Fibroblast of peridontal ligament (primary cell): ENCODE data around the gene PHKA2.

Experiments used
- DNase-seq: peaks from one replicate; pipeline ENCODE4 v3.0.0-alpha.2; 2010; ENCODE audit errors: extremely low read depth

PHKA2 gene

DNA sequence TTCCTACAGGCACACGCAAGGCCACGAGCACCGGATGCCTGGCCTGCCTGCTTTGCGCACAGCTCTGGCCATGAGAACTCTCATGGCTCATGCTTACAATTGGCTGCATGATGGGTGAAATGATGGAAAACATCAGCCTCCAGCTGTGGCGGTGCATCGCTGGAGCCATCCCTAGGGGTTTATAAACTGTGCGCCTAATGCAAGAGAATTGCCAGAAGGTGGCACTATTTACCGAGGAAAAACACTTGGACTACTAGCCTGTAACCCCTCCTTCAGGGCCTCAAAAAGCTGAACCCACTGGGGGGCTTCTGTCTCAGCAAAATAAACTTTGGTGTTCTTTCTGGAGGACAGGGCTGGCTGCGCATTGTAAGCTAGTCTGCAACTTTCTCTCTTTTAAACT lies 51.9 kb downstream of the PHKA2 start:
- DNase-seq: peak; percentile 21

- no peak for DNase-seq
Observed at GRCh38 chrX:18929775-18930174, 54.1 kb downstream of the PHKA2 start.

DNA sequence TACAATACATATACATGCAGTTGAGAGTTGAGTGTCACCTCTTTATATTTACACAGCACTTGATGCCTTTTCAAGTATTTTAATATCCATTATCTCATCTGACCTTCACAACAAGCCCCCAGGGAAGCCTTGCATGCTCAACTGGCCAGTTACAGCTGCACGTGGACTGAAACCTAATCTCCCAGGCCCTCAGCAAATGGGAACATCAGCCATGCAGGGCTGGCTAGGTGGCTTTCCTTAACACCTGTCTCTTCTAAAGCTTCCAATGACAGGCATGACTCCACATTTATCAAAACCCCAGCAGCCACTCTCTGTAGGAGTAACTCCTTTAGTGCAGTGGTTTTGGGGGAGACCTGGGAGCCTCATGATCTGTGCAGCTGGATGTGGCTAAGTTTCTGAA lies 56.4 kb downstream of the PHKA2 start:
- no peak for DNase-seq

DNA sequence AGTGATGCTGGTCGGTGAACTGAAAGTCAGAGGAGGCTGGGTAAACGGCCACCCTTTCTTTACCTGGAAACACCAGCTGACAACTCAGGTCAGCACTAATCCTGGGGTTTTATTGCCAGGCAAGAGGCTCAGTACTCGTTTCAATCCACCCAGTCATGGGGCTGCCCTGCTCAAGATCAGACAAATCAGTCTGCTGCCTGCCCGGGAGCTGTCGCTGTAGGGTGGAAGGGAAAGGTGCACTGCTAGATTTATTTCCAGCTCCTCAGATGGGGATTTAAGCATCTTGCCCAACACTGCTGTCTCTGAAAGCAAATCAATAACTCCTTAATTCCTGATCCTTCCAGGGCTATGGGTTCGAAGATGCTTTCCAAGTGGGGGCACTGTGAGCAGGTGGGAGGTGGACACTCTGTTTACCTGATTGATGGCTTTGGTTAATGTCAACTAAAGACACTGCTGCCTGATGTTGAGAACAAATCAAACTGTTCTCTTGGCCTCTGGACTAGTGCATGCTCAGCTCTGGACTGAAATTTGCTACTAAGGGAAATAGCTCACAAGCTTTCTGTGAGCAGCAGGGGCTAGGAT lies 59.3 kb downstream of the PHKA2 start:
- no peak for DNase-seq

GRCh38 chrX:18920566-18920965 lies 63.3 kb downstream of the PHKA2 start:
- DNase-seq: no peak

GRCh38 chrX:18920079-18920478 lies 63.8 kb downstream of the PHKA2 start:
- DNase-seq: no peak

- no peak for DNase-seq
Observed at GRCh38 chrX:18917831-18918230, 66.1 kb downstream of the PHKA2 start.

GRCh38 chrX:18906286-18906685 lies 77.6 kb downstream of the PHKA2 start:
- DNase-seq: no peak

DNA sequence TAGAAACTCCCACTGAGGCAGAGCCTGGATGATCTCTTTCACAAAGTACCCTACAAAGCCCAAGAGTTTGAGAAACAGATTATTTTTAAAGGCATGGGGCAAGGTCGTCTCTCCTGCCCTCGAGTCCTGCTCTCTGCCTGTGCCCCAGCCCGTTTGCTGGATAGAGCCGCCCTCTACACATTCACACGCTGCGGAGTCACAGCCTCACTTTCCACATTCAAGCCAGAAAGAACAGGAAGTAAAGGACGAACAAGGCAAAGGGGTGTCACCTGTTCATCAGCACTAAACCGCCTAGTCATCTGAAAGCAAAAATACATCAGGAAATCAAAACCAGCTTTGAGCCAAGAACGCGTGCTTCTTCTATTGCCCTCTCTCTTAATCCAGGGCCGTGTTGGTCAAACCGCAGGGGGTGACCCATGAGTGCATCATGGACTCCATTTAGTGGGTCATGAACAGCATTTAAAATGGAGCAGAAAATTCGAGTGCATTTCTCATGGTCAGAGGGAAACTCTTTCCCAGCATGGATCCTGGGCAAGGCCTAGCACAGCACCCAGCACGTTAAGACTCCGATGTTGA lies 83.4 kb downstream of the PHKA2 start:
- no peak for DNase-seq

DNA sequence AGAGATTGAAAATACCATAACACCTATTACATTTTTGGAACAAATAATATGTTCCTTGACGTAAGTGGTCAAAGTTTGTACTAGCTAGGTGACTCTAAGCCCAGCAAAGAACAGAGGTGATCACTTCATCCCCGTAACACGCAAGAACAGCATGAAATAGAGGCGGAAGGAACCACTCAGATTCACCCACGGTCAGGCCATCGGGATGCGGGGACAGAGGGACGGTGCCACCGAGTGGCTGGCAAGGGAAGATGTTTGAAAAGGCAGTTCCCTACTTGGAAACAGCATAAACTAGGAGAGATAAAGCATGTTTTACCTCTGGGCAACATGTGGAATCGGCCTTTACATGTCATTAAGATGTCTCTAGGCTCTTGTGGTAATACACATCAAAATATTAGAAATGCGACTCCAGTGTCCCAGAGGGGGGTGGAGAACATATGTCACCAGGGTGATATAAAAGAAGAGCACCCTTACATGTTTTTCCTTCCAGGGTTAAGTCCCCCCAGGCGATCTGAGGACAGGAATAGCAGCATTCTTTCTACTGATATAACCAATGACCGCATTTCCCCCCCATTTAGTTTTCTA lies 84.0 kb downstream of the PHKA2 start:
- DNase-seq: peak; percentile 11

DNA sequence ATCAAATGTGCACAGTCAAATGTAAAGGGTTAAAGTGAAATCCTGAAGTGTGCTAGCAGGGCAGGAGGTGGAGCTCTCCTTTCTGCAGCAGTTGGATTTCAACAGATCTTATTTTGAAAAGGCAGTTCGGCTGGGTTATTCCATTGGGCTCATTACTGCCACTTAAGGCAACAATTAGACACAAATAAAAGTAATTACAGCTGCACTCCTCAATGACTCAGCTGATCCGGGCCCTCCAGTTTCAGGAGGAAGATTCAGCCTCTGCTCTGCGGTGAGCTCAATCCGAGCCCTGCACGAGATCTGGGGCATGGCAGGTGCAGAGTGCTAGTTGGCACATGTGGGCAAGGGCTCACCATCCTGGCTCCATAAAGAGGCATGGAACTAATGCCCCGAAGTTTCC lies 85.4 kb downstream of the PHKA2 start:
- DNase-seq: no peak

- no peak for DNase-seq
Observed at GRCh38 chrX:18898091-18898490, 85.8 kb downstream of the PHKA2 start.

- no peak for DNase-seq
Observed at GRCh38 chrX:18897611-18898010, 86.3 kb downstream of the PHKA2 start.

DNA sequence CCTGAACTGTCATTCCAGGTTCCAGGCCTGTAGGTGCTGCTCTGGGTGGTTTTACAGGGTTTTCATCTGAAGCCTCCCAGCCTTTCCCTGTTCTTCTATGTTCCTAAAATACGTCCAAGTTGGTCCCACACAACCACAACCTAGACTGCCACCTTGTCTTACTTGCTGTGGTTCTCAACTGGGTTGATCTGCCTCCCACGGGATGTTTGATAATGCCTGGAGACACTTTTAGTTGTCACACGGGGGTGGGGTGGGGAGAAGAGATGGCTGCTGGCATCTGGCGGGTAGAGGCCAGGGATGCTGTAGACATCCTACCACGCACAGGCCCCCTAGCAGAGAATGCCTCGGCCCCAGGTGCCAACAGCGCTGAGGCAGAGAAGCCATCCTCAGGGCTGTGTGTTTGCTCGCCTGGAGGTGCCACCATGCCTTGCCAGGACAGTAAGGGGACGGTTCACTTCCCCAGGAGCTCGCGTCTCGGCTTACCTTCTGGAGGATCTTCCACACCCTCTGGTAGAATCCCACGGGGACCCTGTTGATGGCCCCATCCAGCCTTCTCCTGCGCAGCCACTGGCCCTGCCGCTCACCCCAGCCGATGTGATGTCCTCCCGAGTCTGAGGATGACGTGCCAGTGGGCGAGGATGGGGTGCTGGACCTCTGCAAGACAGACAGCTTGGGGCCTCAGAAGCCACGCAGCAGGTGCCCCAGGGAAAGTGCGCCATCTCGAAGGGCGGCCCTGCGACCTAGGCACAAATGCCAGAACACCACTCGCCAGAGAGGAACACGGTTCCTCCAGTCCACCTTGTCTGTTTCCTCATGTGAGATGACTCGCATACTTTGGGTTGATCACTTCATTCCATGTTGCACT lies 87.0 kb downstream of the PHKA2 start:
- no peak for DNase-seq

DNA sequence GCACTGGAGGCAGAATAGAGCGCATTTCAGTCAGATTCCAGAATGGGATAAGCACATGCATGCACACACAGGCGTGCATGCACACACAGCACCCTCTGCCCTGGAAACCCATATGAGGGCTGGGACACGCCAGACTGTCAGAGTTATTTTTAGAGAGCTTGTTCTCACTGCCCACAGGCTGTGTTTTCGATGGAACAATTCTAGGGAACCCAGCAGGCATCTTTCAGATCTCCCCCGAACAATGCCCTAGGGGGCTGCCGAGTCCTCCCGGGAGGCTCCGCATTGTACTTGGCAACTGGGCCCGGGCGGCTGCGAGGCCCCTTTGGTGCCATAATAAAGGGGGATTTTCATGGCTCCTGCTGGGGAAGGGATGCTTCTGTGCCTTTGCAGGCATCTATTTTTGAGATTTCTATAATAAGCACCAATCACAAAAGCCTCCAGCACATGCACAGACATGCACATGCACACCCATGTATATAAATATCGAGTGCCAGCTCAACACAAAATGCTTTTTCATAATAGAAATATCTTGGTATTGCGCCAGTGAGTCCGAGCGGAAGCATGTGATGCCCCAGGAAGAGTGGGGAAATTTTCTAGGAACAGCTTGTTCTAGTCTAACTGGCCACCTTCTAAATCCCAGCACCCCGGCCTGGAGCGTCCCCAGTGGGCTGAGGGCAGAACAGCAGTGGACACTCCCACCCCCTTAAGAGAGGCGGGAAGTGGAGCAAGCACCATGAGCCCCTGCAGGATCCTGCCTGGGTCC lies 88.5 kb downstream of the PHKA2 start:
- DNase-seq: peak; percentile 79

GRCh38 chrX:18894156-18894555 lies 89.8 kb downstream of the PHKA2 start:
- DNase-seq: no peak

DNA sequence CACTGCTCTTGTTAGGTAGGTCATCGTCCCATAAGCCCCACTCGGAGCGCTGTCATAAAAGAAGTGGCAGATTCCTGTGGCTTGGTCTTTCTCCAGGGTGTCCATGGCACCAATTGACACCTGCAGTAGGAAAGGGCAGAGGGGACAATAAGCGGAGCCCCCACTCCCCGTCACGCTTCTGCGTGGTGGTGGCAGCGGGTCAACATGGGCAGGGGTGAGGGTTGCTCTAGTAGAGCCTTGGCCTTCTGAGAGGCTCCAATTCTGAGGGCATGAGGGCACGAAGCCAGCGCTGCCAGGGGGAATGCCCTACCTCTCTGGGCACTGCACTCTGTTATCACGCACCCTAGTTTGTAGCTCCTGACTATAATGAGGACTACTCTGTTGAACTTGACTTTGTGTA lies 90.4 kb downstream of the PHKA2 start:
- no peak for DNase-seq

DNA sequence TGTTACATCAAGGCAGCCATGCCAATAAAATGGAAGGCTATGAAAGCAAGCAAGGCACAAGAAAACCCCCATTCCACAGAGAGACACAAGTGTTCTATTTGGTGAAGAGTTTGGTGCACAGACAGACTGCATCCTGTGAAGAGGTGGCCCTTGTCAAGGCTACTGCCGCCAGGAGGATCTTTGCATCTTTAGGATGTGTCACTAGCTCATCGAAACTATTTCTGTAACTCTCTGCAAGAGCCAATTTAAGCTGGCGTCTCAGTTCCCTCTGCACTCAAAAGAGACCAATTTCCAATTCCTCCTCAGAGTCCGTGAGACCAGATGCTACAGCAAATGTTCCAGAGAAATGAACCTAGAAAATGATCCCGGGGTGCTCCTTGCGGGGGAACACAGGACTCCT lies 91.0 kb downstream of the PHKA2 start:
- DNase-seq: no peak

GRCh38 chrX:18891548-18891945 lies 92.4 kb downstream of the PHKA2 start:
- DNase-seq: no peak

DNA sequence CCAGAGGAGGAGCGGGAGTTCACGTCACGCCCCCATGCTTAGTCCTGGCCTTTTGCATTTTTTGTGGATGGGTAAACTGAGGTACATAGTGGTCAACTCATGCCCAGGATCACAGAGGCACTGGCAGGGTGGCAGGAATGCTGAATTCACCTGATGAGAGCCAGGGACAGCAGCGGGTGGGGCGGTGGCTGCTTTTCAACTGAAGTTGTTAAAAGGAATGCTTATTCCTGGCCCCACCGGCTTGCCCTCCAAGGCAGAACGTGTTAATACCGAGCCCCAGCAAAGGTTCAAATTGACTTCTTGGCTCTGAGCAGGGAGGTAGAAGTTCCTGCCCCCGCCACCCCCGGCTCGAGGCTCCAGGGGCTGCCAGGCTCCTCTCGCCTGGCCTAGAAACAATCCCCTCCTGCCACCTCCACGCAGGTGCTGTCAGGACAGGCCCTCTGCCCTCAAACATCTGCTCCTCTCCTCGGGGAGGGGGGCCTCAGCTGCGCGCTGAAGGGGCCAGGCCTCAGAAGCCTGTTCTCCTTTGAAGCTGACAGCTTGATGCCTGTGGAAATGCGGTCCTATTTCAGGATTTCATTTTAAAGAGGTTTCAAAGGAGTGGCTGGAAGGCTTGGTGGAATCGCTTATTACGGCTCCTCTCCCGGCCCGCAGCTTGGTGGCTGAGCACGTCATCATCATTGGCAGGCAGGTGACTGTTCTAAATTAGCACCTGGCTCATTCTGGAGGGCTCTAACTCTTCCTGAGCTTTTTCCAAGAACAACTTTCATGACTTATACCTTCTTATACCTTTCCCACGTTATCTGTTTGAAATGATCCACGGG lies 93.0 kb downstream of the PHKA2 start:
- no peak for DNase-seq

DNA sequence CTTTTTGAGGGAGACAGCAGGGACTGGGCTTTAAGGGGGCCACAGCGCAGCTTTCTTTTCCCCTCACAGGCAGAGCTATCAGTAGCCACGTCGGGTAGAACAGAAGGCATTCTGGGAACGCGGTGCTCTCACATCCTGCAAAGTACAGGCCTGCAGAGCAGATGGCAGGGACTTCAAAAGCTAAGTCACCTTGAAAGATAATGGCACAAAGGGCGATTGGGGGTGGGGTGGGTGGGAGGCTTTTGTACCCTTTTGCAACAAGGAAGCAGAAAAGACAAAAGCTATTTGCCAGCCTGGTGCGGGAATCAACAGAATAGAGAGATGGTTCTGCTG lies 93.9 kb downstream of the PHKA2 start:
- DNase-seq: no peak
